ENCODE results near the gene TRIOBP.

Gene TRIOBP

GRCh38 chr22:37817705-37818408, 121.0 kb downstream of the TRIOBP start:
- Histone ChIP-seq H3K9ac (ENCODE audit: low read length) (peak overlapping the region; percentile 64), H3K27me3 (replicated peaks; ENCODE audit: control insufficient read depth, insufficient read depth, low read length) (peaks cover 22% of the 10 kb centered on the region), H3K4me1 (ENCODE audit: control insufficient read depth, insufficient read depth, low read length) (peaks cover 6% of the 10 kb centered on the region), H3K4me3 (ENCODE audit: low read length) (peak overlapping the region; percentile 35), H3K9me3 (ENCODE audit: control insufficient read depth, low read length) (no peaks in the 10 kb centered on the region), H3K36me3 (ENCODE audit: control insufficient read depth, insufficient read depth, low read length, severe bottlenecking) (peaks cover 22% of the 10 kb centered on the region)
- DNase-seq (ENCODE audit: low read depth): peak; percentile 94

- H3K9me3 ChIP-seq (ENCODE audit: control insufficient read depth, low read length): no peaks in the 10 kb centered on the region
- H3K36me3 ChIP-seq (ENCODE audit: control insufficient read depth, insufficient read depth, low read length, severe bottlenecking): peaks cover 18% of the 10 kb centered on the region
- H3K4me1 ChIP-seq (ENCODE audit: control insufficient read depth, insufficient read depth, low read length): peaks cover 6% of the 10 kb centered on the region
- DNase-seq (ENCODE audit: low read depth): peak; percentile 56
- H3K27me3 ChIP-seq (replicated peaks; ENCODE audit: control insufficient read depth, insufficient read depth, low read length): peaks cover 29% of the 10 kb centered on the region
- peak overlapping the region; percentile 67 for H3K9ac ChIP-seq (ENCODE audit: low read length)
- peak overlapping the region; percentile 66 for H3K4me3 ChIP-seq (ENCODE audit: low read length)
These were observed 121.7 kb downstream of the TRIOBP start for GRCh38 chr22:37818409-37819104.

GRCh38 chr22:37819105-37819433, 122.2 kb downstream of the TRIOBP start:
- Histone ChIP-seq H3K36me3 (ENCODE audit: control insufficient read depth, insufficient read depth, low read length, severe bottlenecking) (peaks cover 14% of the 10 kb centered on the region), H3K9me3 (ENCODE audit: control insufficient read depth, low read length) (no peaks in the 10 kb centered on the region), H3K9ac (ENCODE audit: low read length) (peak overlapping the region; percentile 67), H3K4me1 (ENCODE audit: control insufficient read depth, insufficient read depth, low read length) (peaks cover 6% of the 10 kb centered on the region), H3K4me3 (ENCODE audit: low read length) (peak overlapping the region; percentile 66), H3K27me3 (replicated peaks; ENCODE audit: control insufficient read depth, insufficient read depth, low read length) (peaks cover 30% of the 10 kb centered on the region)
- no peak for DNase-seq (ENCODE audit: low read depth)

- no peak for DNase-seq (ENCODE audit: low read depth)
- H3K36me3 ChIP-seq (ENCODE audit: control insufficient read depth, insufficient read depth, low read length, severe bottlenecking): peaks cover 6% of the 10 kb centered on the region
- no peak overlapping the region for H3K9ac ChIP-seq (ENCODE audit: low read length)
- peaks cover 30% of the 10 kb centered on the region for H3K27me3 ChIP-seq (replicated peaks; ENCODE audit: control insufficient read depth, insufficient read depth, low read length)
- no peaks in the 10 kb centered on the region for H3K9me3 ChIP-seq (ENCODE audit: control insufficient read depth, low read length)
- no peak overlapping the region for H3K4me3 ChIP-seq (ENCODE audit: low read length)
- peaks cover 6% of the 10 kb centered on the region for H3K4me1 ChIP-seq (ENCODE audit: control insufficient read depth, insufficient read depth, low read length)
These were observed 123.5 kb downstream of the TRIOBP start for GRCh38 chr22:37820350-37820749.

GRCh38 chr22:37822079-37822833, 125.4 kb downstream of the TRIOBP start:
- peaks cover 30% of the 10 kb centered on the region for H3K27me3 ChIP-seq (replicated peaks; ENCODE audit: control insufficient read depth, insufficient read depth, low read length)
- H3K4me3 ChIP-seq (ENCODE audit: low read length): no peak overlapping the region

GRCh38 chr22:37823134-37823985, 126.5 kb downstream of the TRIOBP start, which contains the start of gene GALR3:
Gene GALR3 (plus strand): TSS chr22:37823382. CDS start chr22:37823407, 25 bp downstream.
- Histone ChIP-seq H3K4me1 (ENCODE audit: control insufficient read depth, insufficient read depth, low read length) (peaks cover 10% of the 10 kb centered on the region), H3K4me3 (ENCODE audit: low read length) (no peak within 1 kb of the TSS), H3K9ac (ENCODE audit: low read length) (no peak within 1 kb of the TSS), H3K36me3 (ENCODE audit: control insufficient read depth, insufficient read depth, low read length, severe bottlenecking) (peaks cover 1% of the 10 kb centered on the region), H3K9me3 (ENCODE audit: control insufficient read depth, low read length) (no peaks in the 10 kb centered on the region), H3K27me3 (replicated peaks; ENCODE audit: control insufficient read depth, insufficient read depth, low read length) (peaks cover 30% of the 10 kb centered on the region)
- no peak for DNase-seq (ENCODE audit: low read depth)

More at GRCh38 chr22:37822079-37822833, 125.4 kb downstream of the TRIOBP start:
- Histone ChIP-seq H3K4me1 (ENCODE audit: control insufficient read depth, insufficient read depth, low read length) (peaks cover 11% of the 10 kb centered on the region), H3K9me3 (ENCODE audit: control insufficient read depth, low read length) (no peaks in the 10 kb centered on the region), H3K36me3 (ENCODE audit: control insufficient read depth, insufficient read depth, low read length, severe bottlenecking) (no peaks in the 10 kb centered on the region), H3K9ac (ENCODE audit: low read length) (no peak overlapping the region)
- no peak for DNase-seq (ENCODE audit: low read depth)

GRCh38 chr22:37824674-37825641, 128.1 kb downstream of the TRIOBP start:
- Histone ChIP-seq H3K4me1 (ENCODE audit: control insufficient read depth, insufficient read depth, low read length) (peaks cover 4% of the 10 kb centered on the region), H3K9me3 (ENCODE audit: control insufficient read depth, low read length) (no peaks in the 10 kb centered on the region), H3K27me3 (replicated peaks; ENCODE audit: control insufficient read depth, insufficient read depth, low read length) (peaks cover 30% of the 10 kb centered on the region), H3K4me3 (ENCODE audit: low read length) (peak overlapping the region; percentile 7), H3K36me3 (ENCODE audit: control insufficient read depth, insufficient read depth, low read length, severe bottlenecking) (peaks cover 8% of the 10 kb centered on the region), H3K9ac (ENCODE audit: low read length) (no peak overlapping the region)
- peak; percentile 18 for DNase-seq (ENCODE audit: low read depth)
